Common myeloid progenitor, CD34-positive (primary cell): ENCODE results near the gene KDSR.

Experiments used
- CTCF ChIA-PET: fragments of 350-600 bp; sonication (Branson Sonifier 250); formaldehyde crosslinking; loops from one replicate; lab custom pipeline; 2021; ENCODE audit warnings: antibody characterized with exemption; lab: Charles Lee
- POLR2A ChIA-PET: fragments of 350-600 bp; sonication (Branson Sonifier 250); formaldehyde crosslinking; loops from one replicate; lab custom pipeline; 2021; ENCODE audit warnings: antibody characterized with exemption; lab: Charles Lee
- DNase-seq, 3 donors: peaks; one replicate each; pipeline versions ENCODE4 v3.0.0 to v3.0.0-alpha.2; 2013
- H3K27ac ChIP-seq, 2 experiments: 1 replicate in 1 of 2; 2 replicates in 1 of 2; pipeline ENCODE4 v1.7.0; 2013; ENCODE audit warnings: inconsistent platforms in 2 of 2, low read length in 2 of 2, mild to moderate bottlenecking in 2 of 2, low read depth in 1 of 2, moderate library complexity in 1 of 2; ENCODE audit not compliant: severe bottlenecking in 2 of 2, insufficient read depth in 1 of 2, poor library complexity in 1 of 2
- H3K27me3 ChIP-seq, 5 experiments: replicated peaks in 2 of 5; 1 replicate in 3 of 5; 2 replicates in 2 of 5; pipeline versions ENCODE4 v1.6.1 to v1.7.0; 2013; ENCODE audit warnings: low read length in 4 of 5, mild to moderate bottlenecking in 2 of 5, moderate library complexity in 2 of 5, inconsistent platforms in 1 of 5; ENCODE audit not compliant: insufficient read depth in 5 of 5, control insufficient read depth in 4 of 5
- H3K36me3 ChIP-seq, 4 experiments: 1 replicate in 2 of 4; 2 replicates in 2 of 4; pipeline versions ENCODE4 v1.6.1 to v1.7.0; 2013; ENCODE audit warnings: low read length in 3 of 4, control low read depth in 1 of 4, mild to moderate bottlenecking in 1 of 4; ENCODE audit not compliant: control insufficient read depth in 4 of 4, insufficient read depth in 4 of 4
- H3K4me1 ChIP-seq, 4 experiments: 1 replicate in 3 of 4; 2 replicates in 1 of 4; pipeline versions ENCODE4 v1.6.1 to v1.7.1; 2013; ENCODE audit warnings: low read length in 3 of 4, mild to moderate bottlenecking in 3 of 4, control low read depth in 1 of 4, inconsistent platforms in 1 of 4, moderate library complexity in 1 of 4; ENCODE audit not compliant: control insufficient read depth in 4 of 4, insufficient read depth in 4 of 4; ENCODE audit errors: control extremely low read depth in 1 of 4
- H3K4me3 ChIP-seq, 7 experiments: 1 replicate in 4 of 7; 2 replicates in 3 of 7; pipeline versions ENCODE4 v1.5.1 to v1.7.0; 2013; ENCODE audit warnings: mild to moderate bottlenecking in 7 of 7, low read length in 6 of 7, moderate library complexity in 6 of 7, inconsistent platforms in 2 of 7, low read depth in 2 of 7, control low read depth in 1 of 7; ENCODE audit not compliant: insufficient read depth in 4 of 7, control insufficient read depth in 1 of 7; ENCODE audit errors: extremely low read depth in 1 of 7
- H3K9me3 ChIP-seq, 5 experiments: 1 replicate in 4 of 5; 2 replicates in 1 of 5; pipeline versions ENCODE4 v1.6.1 to v1.7.1; 2013; ENCODE audit warnings: low read length in 4 of 5, mild to moderate bottlenecking in 2 of 5, inconsistent platforms in 1 of 5, low read depth in 1 of 5, moderate library complexity in 1 of 5; ENCODE audit not compliant: control insufficient read depth in 4 of 5, insufficient read depth in 2 of 5; ENCODE audit errors: control extremely low read depth in 1 of 5
- WGBS: methylation state at CpG from one replicate; pipeline ENCODE4 v1.1.5; 2013; ENCODE audit not compliant: insufficient coverage; 5-methylcytosine and 5-hydroxymethylcytosine counted together

The KDSR gene

GRCh38 chr18:63325086-63325686, 41.8 kb downstream of the KDSR start:
- Histone ChIP-seq H3K9me3 (no peaks in the 10 kb centered on the region), H3K27me3 (no peaks in the 10 kb centered on the region), H3K36me3 (peaks cover 0 to 10% (median 1%) of the 10 kb centered on the region in 4 experiments), H3K4me3 (no peak overlapping the region), H3K4me1 (peaks cover 0 to 22% (median 17%) of the 10 kb centered on the region in 4 experiments), H3K27ac (no peak overlapping the region)
- CTCF ChIA-PET: interaction anchor here (0.7 to 8.1 kb wide), 7 partner anchors 9 to 316 kb away, joined by 3 to 120 read pairs (median 4); no protein-coding TSS in a partner anchor
- POLR2A ChIA-PET: interaction anchor here (0.6 kb wide), 1 partner anchor 309 kb away, joined by 3 read pairs; no protein-coding TSS in a partner anchor
- 99% methylated on average over 7 of the region's 11 CpGs for WGBS
- no peak for DNase-seq

- WGBS: 0% methylated on average over 1 of the region's 8 CpGs
- ChIA-PET POLR2A (interaction anchor here (0.9 kb wide), 1 partner anchor 307 kb away, joined by 3 read pairs; no protein-coding TSS in a partner anchor), CTCF (interaction anchor here (0.7 to 8.1 kb wide), 28 partner anchors 9 to 788 kb away, joined by 3 to 120 read pairs (median 4); no protein-coding TSS in a partner anchor)
- peak; percentile 77 to 87 (median 82) for DNase-seq
- Histone ChIP-seq H3K4me1 (peaks cover 6 to 27% (median 27%) of the 10 kb centered on the region in 4 experiments), H3K9me3 (no peaks in the 10 kb centered on the region), H3K4me3 (no peak overlapping the region), H3K27me3 (no peaks in the 10 kb centered on the region), H3K36me3 (no peaks in the 10 kb centered on the region), H3K27ac (no peak overlapping the region)
These were observed 43.9 kb downstream of the KDSR start for GRCh38 chr18:63322908-63323634.

GRCh38 chr18:63322206-63322605, 44.8 kb downstream of the KDSR start:
- DNase-seq: no peak
- WGBS: 100% methylated on average over 1 of the region's 4 CpGs
- Histone ChIP-seq H3K4me1 (peaks cover 6 to 36% (median 34%) of the 10 kb centered on the region in 4 experiments), H3K27me3 (no peaks in the 10 kb centered on the region), H3K27ac (no peak overlapping the region), H3K4me3 (no peak overlapping the region), H3K36me3 (no peaks in the 10 kb centered on the region), H3K9me3 (no peaks in the 10 kb centered on the region)
- ChIA-PET CTCF (interaction anchor here (0.7 to 8.1 kb wide), 21 partner anchors 8 to 316 kb away, joined by 3 to 120 read pairs (median 4); no protein-coding TSS in a partner anchor), POLR2A (no interaction called here)

GRCh38 chr18:63321291-63321690, 45.7 kb downstream of the KDSR start:
- DNase-seq: no peak
- ChIA-PET POLR2A (no interaction called here), CTCF (interaction anchor here (1.0 to 8.1 kb wide), 7 partner anchors 168 to 315 kb away, joined by 3 to 120 read pairs (median 4); no protein-coding TSS in a partner anchor)
- peak overlapping the region; percentile 74 to 86 for H3K27ac ChIP-seq
- no peaks in the 10 kb centered on the region for H3K36me3 ChIP-seq
- no peaks in the 10 kb centered on the region for H3K27me3 ChIP-seq
- WGBS: 76% methylated on average over 7 of the region's 9 CpGs
- H3K4me3 ChIP-seq: peak overlapping the region in 6 of 7 experiments; percentile 54 to 97 (median 80)
- H3K9me3 ChIP-seq: no peaks in the 10 kb centered on the region
- H3K4me1 ChIP-seq: peaks cover 11 to 44% (median 41%) of the 10 kb centered on the region in 4 experiments

- Histone ChIP-seq H3K27me3 (no peaks in the 10 kb centered on the region), H3K27ac (peak overlapping the region; percentile 74 to 86), H3K4me3 (peak overlapping the region; percentile 37 to 97 (median 77)), H3K36me3 (no peaks in the 10 kb centered on the region), H3K9me3 (no peaks in the 10 kb centered on the region), H3K4me1 (peaks cover 12 to 48% (median 42%) of the 10 kb centered on the region in 4 experiments)
- CTCF ChIA-PET: interaction anchor here (0.5 to 8.1 kb wide), 5 partner anchors 9 to 314 kb away, joined by 3 to 120 read pairs (median 4); no protein-coding TSS in a partner anchor
- DNase-seq: no peak
- 12% methylated on average over 16 of the region's 16 CpGs for WGBS
- POLR2A ChIA-PET: no interaction called here
These were observed 46.1 kb downstream of the KDSR start for GRCh38 chr18:63320975-63321265.

DNA sequence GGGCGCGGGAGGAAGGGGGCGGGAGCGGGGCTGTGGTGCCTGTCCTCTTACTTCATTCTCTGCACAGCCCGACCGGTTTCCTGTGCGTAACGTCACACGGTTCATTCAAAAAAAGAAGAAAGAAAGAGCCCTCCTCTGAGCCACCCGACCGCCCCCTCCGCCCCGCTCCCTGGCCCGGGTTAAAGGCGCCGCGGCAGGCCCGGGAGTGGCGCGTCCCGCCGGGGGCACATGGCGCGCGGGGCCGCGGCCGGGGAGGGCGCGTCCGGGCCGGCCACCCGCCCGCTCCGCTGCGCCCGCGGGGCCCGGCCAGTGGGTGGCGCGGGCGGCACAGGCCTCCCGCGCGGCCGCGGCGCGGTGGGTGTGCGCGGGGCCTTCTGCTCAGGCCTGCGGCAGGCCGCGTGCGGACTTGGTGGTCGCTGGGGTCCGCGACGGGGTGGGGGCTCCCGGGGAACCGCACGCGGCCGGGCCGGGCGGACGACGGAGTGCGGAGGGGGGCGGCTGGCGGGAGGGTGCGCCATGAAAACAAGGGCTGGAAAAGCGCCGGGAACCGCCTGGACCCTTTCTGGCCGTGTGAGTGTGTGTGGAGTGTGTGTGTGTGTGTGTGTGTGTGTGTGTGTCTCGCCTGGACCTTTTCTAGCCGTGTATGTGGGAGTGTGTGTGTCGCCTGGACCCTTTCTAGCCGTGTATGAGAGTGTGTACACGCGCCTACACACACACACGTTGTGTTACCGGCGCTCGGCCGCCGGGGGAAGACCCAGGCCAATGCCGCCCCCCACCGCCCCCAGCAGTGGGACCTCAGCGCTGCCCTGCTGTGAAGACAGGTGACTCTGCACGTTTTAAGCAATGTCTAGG, 46.7 kb downstream of the KDSR start:
- peaks cover 18 to 53% (median 44%) of the 10 kb centered on the region in 4 experiments for H3K4me1 ChIP-seq
- H3K27ac ChIP-seq: peak overlapping the region; percentile 74 to 86
- WGBS: under 1% methylated on average over 56 of the region's 92 CpGs
- DNase-seq: peak; percentile 91 to 96 (median 95)
- H3K9me3 ChIP-seq: no peaks in the 10 kb centered on the region
- ChIA-PET POLR2A (no interaction called here), CTCF (interaction anchor here (0.5 to 8.1 kb wide), 10 partner anchors 10 to 314 kb away, joined by 3 to 120 read pairs (median 10); no protein-coding TSS in a partner anchor)
- no peaks in the 10 kb centered on the region for H3K27me3 ChIP-seq
- H3K4me3 ChIP-seq: peak overlapping the region; percentile 37 to 97 (median 77)
- no peaks in the 10 kb centered on the region for H3K36me3 ChIP-seq
